NCI-H2196 (cell line): ENCODE measurements around the gene SYT7.
A peak's percentile ranks its signal among the peaks of the same experiment; 100 is the strongest.

Experiments used
- DNase-seq: peaks from one replicate; lab custom pipeline; 2025; ENCODE audit not compliant: unreplicated experiment; lab: John Stamatoyannopoulos, UW

SYT7 gene

GRCh38 chr11:61522881-61523280, 58.0 kb downstream of the SYT7 start:
- DNase-seq: no peak

GRCh38 chr11:61518032-61518795, 62.7 kb downstream of the SYT7 start:
- DNase-seq: no peak

GRCh38 chr11:61516675-61517572, 64.0 kb downstream of the SYT7 start:
- DNase-seq: no peak

- no peak for DNase-seq
These were observed 64.7 kb downstream of the SYT7 start for GRCh38 chr11:61516191-61516590.

GRCh38 chr11:61515686-61516085, 65.2 kb downstream of the SYT7 start:
- no peak for DNase-seq

- no peak for DNase-seq
These were observed 66.6 kb downstream of the SYT7 start for GRCh38 chr11:61514050-61514917.

- DNase-seq: no peak
These were observed 67.6 kb downstream of the SYT7 start for GRCh38 chr11:61513143-61513765.

- DNase-seq: no peak
These were observed 68.4 kb downstream of the SYT7 start for GRCh38 chr11:61512435-61512834.

- DNase-seq: no peak
These were observed 69.5 kb downstream of the SYT7 start for GRCh38 chr11:61511383-61511782.

GRCh38 chr11:61510974-61511373, 69.9 kb downstream of the SYT7 start:
- no peak for DNase-seq

- DNase-seq: no peak
These were observed 70.5 kb downstream of the SYT7 start for GRCh38 chr11:61510166-61510919.

GRCh38 chr11:61509043-61510029, 71.5 kb downstream of the SYT7 start:
- peak; percentile 89 for DNase-seq

- DNase-seq: peak; percentile 90
These were observed 72.7 kb downstream of the SYT7 start, which contains the start of gene LRRC10B for GRCh38 chr11:61507962-61508861. Gene LRRC10B, plus strand, starts transcription at chr11:61508749. Its CDS starts 250 bp downstream, at chr11:61508999.

GRCh38 chr11:61507012-61507768, 73.7 kb downstream of the SYT7 start:
- DNase-seq: no peak

GRCh38 chr11:61505640-61506155, 75.2 kb downstream of the SYT7 start:
- no peak for DNase-seq

GRCh38 chr11:61505106-61505505, 75.8 kb downstream of the SYT7 start:
- DNase-seq: no peak
